SK-N-SH treated with all-trans-retinoic acid at 6 μM for 48 hours (cell line): Measurements from ENCODE around the gene MIB2.

Experiments
- ATAC-seq: fragments of 200-7000 bp; cut with Tn5 transposase; 3 replicates; pipeline ENCODE4 v1.9.1; 2020; ENCODE audit warnings: mild to moderate bottlenecking, moderate library complexity
- ARNTL ChIP-seq: fragments of 450-650 bp; formaldehyde crosslinking; IDR thresholded peaks from 2 replicates; pipeline ENCODE4 v1.5.0; 2020; ENCODE audit warnings: low read depth, mild to moderate bottlenecking, moderate library complexity, borderline replicate concordance
- CREB5 ChIP-seq: fragments of 250-450 bp; sonication (Bioruptor Pico); IDR thresholded peaks from 2 replicates; pipeline ENCODE4 v1.5.1; 2020; ENCODE audit warnings: low read depth, mild to moderate bottlenecking, moderate library complexity
- CSDC2 ChIP-seq: fragments of 250-450 bp; sonication (Bioruptor Pico); IDR thresholded peaks from 2 replicates; pipeline ENCODE4 v1.5.0; 2020; ENCODE audit warnings: mild to moderate bottlenecking, moderate library complexity
- CSRNP3 ChIP-seq: fragments of 250-450 bp; sonication (Bioruptor Pico); IDR thresholded peaks from 2 replicates; pipeline ENCODE4 v1.5.1; 2021; ENCODE audit warnings: mild to moderate bottlenecking, moderate library complexity
- ESRRG ChIP-seq: fragments of 250-450 bp; sonication (Bioruptor Pico); IDR thresholded peaks from 2 replicates; pipeline ENCODE4 v1.6.1; 2021; ENCODE audit warnings: mild to moderate bottlenecking
- GLIS3 ChIP-seq: fragments of 250-450 bp; sonication (Bioruptor Pico); IDR thresholded peaks from 2 replicates; pipeline ENCODE4 v1.5.0; 2020; ENCODE audit warnings: mild to moderate bottlenecking, moderate library complexity
- ISL1 ChIP-seq: fragments of 250-450 bp; sonication (Bioruptor Pico); IDR thresholded peaks from 2 replicates; pipeline ENCODE4 v2.1.2; 2022; ENCODE audit warnings: mild to moderate bottlenecking, moderate library complexity
- OSR1 ChIP-seq: fragments of 250-450 bp; sonication (Bioruptor Pico); IDR thresholded peaks from 2 replicates; pipeline ENCODE4 v1.8.0; 2022; ENCODE audit warnings: moderate library complexity, mild to moderate bottlenecking, inconsistent platforms
- PPARA ChIP-seq: fragments of 250-450 bp; sonication (Bioruptor Pico); IDR thresholded peaks from 2 replicates; pipeline ENCODE4 v1.5.0; 2020; ENCODE audit warnings: mild to moderate bottlenecking, borderline replicate concordance
- RARB ChIP-seq: fragments of 250-450 bp; sonication (Bioruptor Pico); IDR thresholded peaks from 2 replicates; pipeline ENCODE4 v1.8.0; 2021; ENCODE audit warnings: mild to moderate bottlenecking, moderate library complexity
- SNAI2 ChIP-seq: fragments of 250-450 bp; sonication (Bioruptor Pico); IDR thresholded peaks from 2 replicates; pipeline ENCODE4 v1.5.0; 2020; ENCODE audit warnings: mild to moderate bottlenecking, moderate library complexity
- TCF4 ChIP-seq: fragments of 250-450 bp; sonication (Bioruptor Pico); IDR thresholded peaks from 2 replicates; pipeline ENCODE4 v1.8.0; 2021; ENCODE audit warnings: mild to moderate bottlenecking, moderate library complexity, borderline replicate concordance
- TOX ChIP-seq: fragments of 250-450 bp; sonication (Bioruptor Pico); IDR thresholded peaks from 2 replicates; pipeline ENCODE4 v1.8.0; 2021; ENCODE audit warnings: mild to moderate bottlenecking, moderate library complexity, borderline replicate concordance
- ZC3H10 ChIP-seq: fragments of 250-450 bp; sonication (Bioruptor Pico); IDR thresholded peaks from 2 replicates; pipeline ENCODE4 v1.5.1; 2021; ENCODE audit warnings: mild to moderate bottlenecking, moderate library complexity
- ZFP3 ChIP-seq: fragments of 250-450 bp; sonication (Bioruptor Pico); IDR thresholded peaks from 2 replicates; pipeline ENCODE4 v1.5.0; 2020; ENCODE audit warnings: mild to moderate bottlenecking, moderate library complexity
- ZFP30 ChIP-seq: fragments of 450-650 bp; formaldehyde crosslinking; IDR thresholded peaks from 2 replicates; pipeline ENCODE4 v1.5.0; 2022; ENCODE audit warnings: mild to moderate bottlenecking, moderate library complexity
- ZNF565 ChIP-seq: fragments of 450-650 bp; formaldehyde crosslinking; conservative IDR thresholded peaks from 2 replicates; pipeline ENCODE4 v1.5.0; 2020; ENCODE audit warnings: low read depth, mild to moderate bottlenecking, moderate library complexity
- ZNF70 ChIP-seq: fragments of 450-650 bp; formaldehyde crosslinking; IDR thresholded peaks from 2 replicates; pipeline ENCODE4 v1.5.0; 2020; ENCODE audit warnings: mild to moderate bottlenecking, moderate library complexity
- ZNF8 ChIP-seq: fragments of 450-650 bp; formaldehyde crosslinking; IDR thresholded peaks from 2 replicates; pipeline ENCODE4 v1.5.0; 2020; ENCODE audit warnings: mild to moderate bottlenecking, moderate library complexity
- TF ChIP-seq, protein P1 (sequence below): fragments of 250-450 bp; sonication (Bioruptor Pico); IDR thresholded peaks from 2 replicates; pipeline ENCODE4 v1.8.0; 2020; ENCODE audit warnings: mild to moderate bottlenecking, moderate library complexity, borderline replicate concordance
- TF ChIP-seq, protein P2 (sequence below): fragments of 250-450 bp; sonication (Bioruptor Pico); IDR thresholded peaks from 2 replicates; pipeline ENCODE4 v1.5.0; 2020; ENCODE audit warnings: mild to moderate bottlenecking, moderate library complexity

The MIB2 gene

DNA sequence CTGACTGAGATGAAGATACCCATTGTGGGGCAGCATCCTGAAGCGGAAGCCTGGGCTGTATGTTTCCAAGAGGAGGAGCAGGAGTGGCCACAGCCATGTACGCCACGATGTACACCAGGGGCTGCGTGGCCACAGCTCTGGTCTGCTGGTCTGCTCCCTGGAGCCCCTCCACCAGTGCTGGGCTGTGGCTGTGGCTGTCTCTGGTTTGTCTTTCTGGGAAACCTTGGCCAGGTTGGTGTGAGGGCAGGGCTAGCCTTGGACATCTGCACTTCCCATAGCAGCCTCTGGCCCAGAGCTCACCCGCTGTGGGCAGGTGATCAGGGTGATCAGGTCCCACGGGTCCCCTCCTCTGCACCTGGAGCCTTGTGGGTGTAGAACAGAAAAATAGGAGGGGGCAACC is 2.6 kb downstream of the MIB2 start:
- TF ChIP-seq, protein P1, sequence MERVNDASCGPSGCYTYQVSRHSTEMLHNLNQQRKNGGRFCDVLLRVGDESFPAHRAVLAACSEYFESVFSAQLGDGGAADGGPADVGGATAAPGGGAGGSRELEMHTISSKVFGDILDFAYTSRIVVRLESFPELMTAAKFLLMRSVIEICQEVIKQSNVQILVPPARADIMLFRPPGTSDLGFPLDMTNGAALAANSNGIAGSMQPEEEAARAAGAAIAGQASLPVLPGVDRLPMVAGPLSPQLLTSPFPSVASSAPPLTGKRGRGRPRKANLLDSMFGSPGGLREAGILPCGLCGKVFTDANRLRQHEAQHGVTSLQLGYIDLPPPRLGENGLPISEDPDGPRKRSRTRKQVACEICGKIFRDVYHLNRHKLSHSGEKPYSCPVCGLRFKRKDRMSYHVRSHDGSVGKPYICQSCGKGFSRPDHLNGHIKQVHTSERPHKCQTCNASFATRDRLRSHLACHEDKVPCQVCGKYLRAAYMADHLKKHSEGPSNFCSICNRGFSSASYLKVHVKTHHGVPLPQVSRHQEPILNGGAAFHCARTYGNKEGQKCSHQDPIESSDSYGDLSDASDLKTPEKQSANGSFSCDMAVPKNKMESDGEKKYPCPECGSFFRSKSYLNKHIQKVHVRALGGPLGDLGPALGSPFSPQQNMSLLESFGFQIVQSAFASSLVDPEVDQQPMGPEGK (CRISPR knock-in tag) = no peak
- no peak for TF ChIP-seq RARB
- no peak for TF ChIP-seq ZNF70 (CRISPR knock-in tag)
- no peak for TF ChIP-seq PPARA
- no peak for TF ChIP-seq TOX (CRISPR knock-in tag)
- no peak for TF ChIP-seq CSRNP3 (CRISPR knock-in tag)
- no peak for TF ChIP-seq ZNF565 (CRISPR knock-in tag)
- TF ChIP-seq ZFP30 (CRISPR knock-in tag) = no peak
- TF ChIP-seq, protein P2, sequence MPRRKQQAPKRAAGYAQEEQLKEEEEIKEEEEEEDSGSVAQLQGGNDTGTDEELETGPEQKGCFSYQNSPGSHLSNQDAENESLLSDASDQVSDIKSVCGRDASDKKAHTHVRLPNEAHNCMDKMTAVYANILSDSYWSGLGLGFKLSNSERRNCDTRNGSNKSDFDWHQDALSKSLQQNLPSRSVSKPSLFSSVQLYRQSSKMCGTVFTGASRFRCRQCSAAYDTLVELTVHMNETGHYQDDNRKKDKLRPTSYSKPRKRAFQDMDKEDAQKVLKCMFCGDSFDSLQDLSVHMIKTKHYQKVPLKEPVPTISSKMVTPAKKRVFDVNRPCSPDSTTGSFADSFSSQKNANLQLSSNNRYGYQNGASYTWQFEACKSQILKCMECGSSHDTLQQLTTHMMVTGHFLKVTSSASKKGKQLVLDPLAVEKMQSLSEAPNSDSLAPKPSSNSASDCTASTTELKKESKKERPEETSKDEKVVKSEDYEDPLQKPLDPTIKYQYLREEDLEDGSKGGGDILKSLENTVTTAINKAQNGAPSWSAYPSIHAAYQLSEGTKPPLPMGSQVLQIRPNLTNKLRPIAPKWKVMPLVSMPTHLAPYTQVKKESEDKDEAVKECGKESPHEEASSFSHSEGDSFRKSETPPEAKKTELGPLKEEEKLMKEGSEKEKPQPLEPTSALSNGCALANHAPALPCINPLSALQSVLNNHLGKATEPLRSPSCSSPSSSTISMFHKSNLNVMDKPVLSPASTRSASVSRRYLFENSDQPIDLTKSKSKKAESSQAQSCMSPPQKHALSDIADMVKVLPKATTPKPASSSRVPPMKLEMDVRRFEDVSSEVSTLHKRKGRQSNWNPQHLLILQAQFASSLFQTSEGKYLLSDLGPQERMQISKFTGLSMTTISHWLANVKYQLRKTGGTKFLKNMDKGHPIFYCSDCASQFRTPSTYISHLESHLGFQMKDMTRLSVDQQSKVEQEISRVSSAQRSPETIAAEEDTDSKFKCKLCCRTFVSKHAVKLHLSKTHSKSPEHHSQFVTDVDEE = no peak
- no peak for TF ChIP-seq CREB5 (CRISPR knock-in tag)
- TF ChIP-seq ISL1 (CRISPR knock-in tag) = no peak
- no peak for TF ChIP-seq ESRRG (CRISPR knock-in tag)
- TF ChIP-seq CSDC2 = no peak
- TF ChIP-seq SNAI2 (CRISPR knock-in tag) = no peak
- no peak for TF ChIP-seq OSR1 (CRISPR knock-in tag)
- TF ChIP-seq ARNTL = no peak
- TF ChIP-seq GLIS3 (CRISPR knock-in tag) = no peak
- TF ChIP-seq TCF4 (CRISPR knock-in tag) = no peak
- no peak for TF ChIP-seq ZNF8 (CRISPR knock-in tag)
- no peak for ATAC-seq

DNA sequence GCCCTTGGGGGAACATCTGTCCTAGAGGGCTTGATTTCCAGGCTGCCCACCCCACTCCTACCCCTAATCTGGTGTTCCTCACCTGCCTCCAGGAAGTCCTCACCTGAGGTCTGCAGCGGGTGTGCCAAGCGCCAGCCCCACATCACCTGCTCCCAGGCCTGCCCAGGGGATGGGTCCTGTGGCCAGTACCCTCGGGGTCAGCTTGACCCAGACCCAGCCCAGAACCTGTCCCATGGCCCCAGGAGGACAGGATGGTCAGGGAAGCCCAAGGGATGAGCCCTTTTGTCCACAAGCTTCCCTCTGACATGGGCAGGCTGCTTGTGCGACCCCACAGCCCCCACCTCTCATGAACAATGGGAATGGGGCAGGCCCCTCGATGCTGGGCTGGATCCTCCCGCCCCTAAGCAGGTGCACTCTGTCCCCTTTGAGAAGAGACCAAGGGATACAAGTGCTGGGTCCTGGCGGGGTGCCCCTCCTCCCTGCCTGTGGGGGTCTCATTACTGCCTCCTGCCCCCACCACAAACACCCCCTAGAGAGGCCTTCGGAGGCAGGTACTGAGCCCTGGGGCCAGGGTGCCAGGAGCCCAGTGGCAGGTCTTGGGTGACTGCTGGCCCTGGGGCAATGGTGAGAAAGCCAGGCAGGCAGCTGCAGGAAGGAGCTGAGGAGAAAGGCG is 3.2 kb downstream of the MIB2 start:
- TF ChIP-seq ZFP30 (CRISPR knock-in tag) (no peak), CREB5 (CRISPR knock-in tag) (no peak), ZFP3 (CRISPR knock-in tag) (no peak), PPARA (no peak), ZC3H10 (CRISPR knock-in tag) (no peak)
- TF ChIP-seq, protein P1 (CRISPR knock-in tag) = no peak
- TF ChIP-seq, protein P2 = no peak
- ATAC-seq = no peak
